RPMI7951 (cell line): Measurements from ENCODE around the gene KRTDAP. TPM values are rescaled to one million over a fixed set of nuclear protein-coding genes. Genes with fewer than 3 reads are reported as not detected.
A peak's percentile ranks its signal among the peaks of the same experiment; 100 is the strongest.

ENCODE experiments used
- DNase-seq: peaks from one replicate; pipeline ENCODE4 v3.0.0-alpha.2; 2012; ENCODE audit warnings: low read depth
- total RNA-seq: library from RNA; depleted of rRNA; stranded (reverse); fragments of >200 nt; shearing (Covaris generic); gene quantifications from 2 replicates; pipeline ENCODE4 v1.2.3, GENCODE V29; 2014; rRNA removed

Gene KRTDAP, protein sequence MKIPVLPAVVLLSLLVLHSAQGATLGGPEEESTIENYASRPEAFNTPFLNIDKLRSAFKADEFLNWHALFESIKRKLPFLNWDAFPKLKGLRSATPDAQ
- not detected in 2 replicates for total RNA-seq

DNA sequence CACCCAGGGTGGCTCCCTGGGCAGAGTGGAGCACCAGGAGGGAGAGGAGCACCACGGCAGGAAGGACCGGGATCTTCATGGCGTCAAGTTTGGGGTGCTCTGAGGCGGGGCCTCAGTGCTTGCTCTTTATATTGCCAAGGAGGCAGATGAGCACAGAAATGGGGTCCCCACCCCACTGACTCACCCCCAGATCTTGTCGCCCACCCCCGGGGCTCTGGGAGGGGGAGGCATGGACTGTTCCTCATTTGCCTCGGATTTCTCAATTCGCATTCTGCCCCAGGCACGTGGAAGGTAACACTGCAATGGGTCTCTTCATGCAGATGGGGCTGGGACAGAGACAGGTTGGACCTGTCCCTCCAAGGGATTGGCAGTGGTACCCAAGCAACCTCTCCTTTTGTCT lies at the start of gene KRTDAP:
Gene KRTDAP (minus strand): TSS at position 101 of the 400 bp plus-strand sequence. CDS start 22 bp downstream, at position 79.
- no peak for DNase-seq

DNA sequence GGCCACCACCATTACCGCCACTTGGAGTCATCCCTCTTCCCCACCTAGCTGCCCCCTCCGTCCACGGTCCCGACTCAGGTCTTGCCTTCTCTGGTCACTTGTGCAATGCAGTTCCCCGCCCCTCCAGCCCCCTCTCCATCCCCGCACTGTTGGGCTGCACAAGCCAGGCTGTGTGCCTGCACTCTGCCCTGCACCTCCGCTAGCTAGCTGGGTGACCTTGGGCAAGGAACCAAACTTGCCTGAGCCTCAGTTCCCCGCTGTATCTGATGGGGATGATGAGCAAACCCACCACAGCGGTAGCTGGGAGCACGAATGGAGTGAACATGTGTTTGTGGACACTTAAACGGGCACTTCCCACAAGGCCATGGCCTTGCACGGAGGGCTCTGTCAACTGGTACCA lies 49.6 kb upstream of the KRTDAP start:
- DNase-seq: no peak

DNA sequence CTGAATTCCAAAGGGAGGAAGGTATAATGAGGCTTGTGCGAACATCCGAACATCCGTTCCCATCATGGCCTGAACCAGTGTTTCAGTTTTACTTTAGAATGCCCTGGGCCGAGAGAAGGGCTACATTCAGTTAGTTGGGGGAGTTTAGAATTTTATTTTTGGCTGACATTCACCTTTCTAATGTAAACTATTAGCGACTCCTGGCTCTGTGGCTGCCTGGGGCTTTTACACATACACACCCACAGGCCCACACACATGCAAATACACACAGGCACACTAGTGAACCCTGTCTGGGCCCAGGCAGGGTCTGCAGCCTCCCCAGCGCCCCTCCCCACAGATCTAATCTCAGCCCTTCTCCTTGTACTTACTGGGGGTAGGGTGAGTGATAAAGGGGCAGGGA lies 49.0 kb upstream of the KRTDAP start:
- no peak for DNase-seq

DNA sequence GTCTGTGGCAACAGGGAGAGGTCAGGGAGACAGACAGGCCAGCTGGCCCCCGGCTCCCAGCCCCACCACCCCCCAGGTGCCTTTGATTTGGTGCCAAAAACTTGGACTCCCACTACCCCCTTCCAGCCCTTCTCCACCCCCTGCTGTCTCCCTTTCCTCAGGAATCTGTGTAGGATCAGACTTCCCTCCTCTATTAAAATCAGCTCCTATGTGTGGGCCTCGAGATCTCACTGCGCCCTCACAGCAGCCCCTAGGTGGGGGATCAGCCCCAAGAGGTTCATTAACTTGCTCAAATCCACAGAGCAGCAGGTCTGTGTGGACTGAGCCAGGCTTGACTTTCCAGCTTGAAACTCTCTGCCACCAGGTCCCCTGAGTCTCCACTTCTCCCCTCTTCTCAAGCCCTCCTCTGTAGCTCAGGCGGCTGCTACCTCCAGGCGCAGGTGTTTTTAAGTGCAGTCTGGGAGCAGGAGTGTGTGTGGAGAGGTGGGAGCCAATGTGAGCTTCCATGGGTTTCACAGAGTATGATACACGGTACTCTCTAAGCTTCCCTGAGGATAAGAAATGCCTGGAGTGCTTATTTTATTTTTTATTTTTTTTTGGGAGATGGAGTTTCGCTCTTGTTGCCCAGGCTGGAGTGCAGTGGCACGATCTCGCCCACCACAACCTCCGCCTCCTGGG lies 44.7 kb upstream of the KRTDAP start:
- DNase-seq: no peak

- no peak for DNase-seq
Measured at GRCh38 chr19:35533822-35534392, 43.6 kb upstream of the KRTDAP start.

DNA sequence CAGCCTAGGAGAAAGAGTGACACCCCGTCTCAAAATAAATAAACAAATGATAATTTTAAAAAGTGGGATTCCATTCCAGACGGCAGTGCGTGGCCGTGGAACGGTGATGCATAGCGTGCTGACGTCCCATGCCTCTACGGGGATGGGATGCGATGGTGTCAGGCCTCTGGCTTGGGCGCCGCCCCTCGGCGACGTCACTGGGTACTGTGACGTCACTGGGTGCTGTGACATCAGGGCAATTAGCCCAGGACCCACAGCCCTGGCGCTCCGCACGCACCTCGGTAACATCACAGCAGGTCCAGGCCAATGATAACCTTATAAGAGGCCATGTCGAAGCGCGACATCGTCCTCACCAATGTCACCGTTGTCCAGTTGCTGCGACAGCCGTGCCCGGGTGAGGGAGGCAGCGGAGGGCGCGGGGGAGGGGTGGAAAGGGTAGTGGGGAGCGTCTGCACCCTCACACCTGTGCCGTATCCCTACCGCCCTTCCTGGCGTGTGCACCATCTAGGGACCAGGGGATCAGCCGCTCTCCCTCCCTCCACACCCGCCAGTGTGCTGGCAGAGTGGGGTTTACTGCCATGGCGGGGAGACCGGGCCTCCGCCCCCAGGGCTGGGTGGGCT lies 43.0 kb upstream of the KRTDAP start, which contains the start of gene GAPDHS:
Gene GAPDHS (plus strand): TSS at position 256 of the 621 bp plus-strand sequence. CDS start 72 bp downstream, at position 328.
- no peak for DNase-seq

DNA sequence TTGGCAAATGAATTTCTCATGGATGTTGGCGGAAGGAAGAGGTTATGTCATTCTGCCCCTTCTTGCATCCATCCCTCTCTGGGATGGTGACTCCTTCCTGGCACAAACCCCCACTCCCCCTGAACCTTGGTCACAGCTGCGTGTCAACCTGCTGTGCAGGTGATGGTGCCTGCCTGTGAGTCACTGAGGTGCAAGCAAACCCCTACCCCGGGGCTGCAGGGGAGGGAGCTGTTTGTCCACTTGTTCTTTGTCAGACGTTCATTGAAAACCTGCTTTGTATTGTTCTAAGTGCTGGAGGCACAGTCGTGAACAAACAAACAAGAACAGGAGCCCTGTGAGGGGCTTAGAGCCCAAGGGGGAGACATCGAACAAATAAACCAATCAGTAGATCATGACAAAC lies 41.0 kb upstream of the KRTDAP start:
- DNase-seq: no peak

DNA sequence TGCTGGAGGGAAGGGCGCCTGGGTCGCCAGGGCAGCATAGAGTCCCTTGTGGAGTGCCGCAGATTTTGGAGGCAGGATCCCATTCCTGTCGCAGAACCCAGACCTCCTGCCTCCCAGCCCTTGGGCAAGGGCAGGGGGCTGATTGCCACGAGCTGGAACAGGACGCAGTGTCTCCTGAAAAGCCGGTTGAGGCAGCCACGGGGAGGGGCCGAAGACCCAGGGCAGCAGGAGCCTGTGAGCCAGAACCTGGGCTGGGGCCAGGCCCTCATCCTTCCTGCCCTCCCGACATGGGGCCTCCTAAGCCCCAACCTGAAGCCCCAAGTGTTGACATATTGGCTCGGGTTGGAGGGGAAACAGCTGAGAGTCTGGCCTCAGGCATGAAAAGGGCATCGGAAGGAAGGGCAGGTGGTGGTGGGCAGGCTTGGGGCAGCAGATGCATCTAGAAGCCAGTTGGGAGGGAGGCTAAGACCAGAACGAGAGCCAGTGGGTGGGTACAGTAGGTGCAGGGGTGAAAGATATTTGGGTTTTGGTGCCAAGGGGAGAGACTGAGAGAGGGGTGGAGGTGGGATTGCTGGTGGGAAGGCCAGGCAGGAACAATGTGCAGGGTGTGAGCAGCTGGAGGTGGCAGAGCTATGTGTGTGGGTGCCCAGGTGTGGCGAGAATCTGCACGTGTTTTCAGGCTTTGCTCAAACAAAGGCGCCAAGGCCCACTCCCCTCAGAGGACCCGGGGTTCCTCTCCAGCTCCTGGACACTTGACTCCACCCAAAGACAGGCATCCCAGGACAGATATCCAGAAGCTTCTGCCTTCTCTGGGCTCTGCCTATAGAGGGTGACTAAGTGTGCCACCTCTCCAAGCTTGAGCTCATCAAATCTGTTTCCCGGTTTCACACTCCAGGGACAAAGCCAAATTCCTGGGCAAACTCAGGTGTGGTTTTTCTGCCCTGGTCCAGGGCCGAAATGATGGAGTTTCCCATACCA lies 39.3 kb upstream of the KRTDAP start:
- no peak for DNase-seq

GRCh38 chr19:35528218-35529038 lies 38.2 kb upstream of the KRTDAP start, which contains the start of gene SBSN:
Gene SBSN (minus strand): TSS chr19:35528311. CDS start chr19:35528281, 30 bp downstream.
- DNase-seq: peak; percentile 21

DNA sequence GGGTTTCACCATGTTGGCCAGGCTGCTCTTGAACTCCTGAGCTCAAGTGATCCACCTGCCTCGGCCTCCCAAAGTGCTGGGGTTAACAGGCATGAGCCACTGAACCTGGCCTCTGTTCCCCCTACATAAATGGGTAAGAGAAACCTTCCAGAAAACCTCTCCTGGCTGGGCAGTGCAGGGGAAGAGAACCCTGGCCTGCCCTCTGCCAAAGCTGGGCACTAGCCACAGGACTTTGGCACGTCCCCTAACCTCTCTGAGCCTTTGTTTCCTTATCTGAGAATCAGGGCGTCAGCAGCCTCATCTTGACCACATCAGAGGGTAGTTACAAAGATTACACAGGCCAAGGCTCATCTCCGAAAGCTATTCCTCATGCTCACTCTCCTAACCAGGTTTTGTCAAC lies 35.6 kb upstream of the KRTDAP start:
- no peak for DNase-seq

DNA sequence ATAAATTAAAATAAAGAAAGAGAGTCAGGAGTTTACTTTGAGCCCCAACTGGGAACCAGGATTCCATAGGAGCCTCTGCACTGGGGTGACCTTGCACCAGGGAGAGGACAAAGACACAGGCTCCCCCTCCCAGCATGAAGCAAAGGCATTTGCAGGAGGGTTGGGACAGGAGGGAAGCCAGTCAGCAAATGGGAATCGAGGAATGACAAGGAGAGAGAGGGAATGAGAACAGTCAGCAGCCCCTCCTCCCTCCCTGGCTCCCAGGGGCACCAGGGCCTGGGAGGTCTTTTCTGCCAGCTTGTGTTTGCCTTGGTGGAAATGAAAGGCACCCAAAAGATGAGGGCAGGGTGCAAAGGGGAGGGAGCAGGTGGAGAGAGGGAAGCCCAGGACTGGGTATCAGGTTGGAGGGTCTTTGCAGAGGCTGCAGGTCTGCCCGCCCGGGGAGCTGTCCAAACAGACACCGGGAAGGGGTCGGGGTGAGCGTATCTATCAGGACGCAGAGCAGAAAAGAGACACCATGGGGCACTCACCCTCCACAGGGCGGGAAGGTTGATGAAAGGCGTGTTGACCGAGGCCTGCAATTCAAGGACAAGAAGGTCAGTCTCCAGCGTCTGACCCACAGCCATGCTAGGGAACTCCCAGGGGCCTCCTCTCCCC lies 34.0 kb upstream of the KRTDAP start:
- DNase-seq: no peak

GRCh38 chr19:35522745-35523327 lies 32.6 kb upstream of the KRTDAP start:
- DNase-seq: no peak

DNA sequence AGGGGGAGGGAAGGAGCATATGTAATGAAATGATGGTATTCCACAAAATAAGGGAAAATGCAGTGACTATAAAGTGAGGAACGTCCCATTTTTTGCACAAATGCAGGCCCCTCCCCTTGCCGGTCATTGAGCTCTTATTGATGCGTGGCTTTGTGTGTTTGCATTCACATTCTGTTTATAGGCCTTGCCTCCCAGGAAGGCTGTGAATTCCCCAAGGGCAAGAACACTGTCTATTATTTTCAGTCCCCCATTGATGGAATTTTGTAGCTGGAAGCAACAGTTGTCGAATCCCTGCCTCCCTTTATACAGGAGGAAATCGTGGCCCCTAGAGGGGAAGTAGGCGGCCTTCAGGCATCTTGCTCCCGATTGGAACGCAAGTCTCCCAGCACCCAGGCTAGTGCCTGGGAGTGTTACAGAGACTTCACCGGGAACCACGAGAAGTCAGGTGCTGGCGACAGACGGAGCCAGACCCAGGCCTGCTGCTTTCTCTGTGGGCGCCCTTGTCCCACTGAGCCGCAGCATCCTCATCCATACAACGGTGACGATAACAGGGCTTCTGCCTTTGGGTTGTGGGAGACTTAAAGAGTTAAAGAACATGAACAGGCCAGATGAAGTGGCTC lies 31.0 kb upstream of the KRTDAP start:
- DNase-seq: no peak

DNA sequence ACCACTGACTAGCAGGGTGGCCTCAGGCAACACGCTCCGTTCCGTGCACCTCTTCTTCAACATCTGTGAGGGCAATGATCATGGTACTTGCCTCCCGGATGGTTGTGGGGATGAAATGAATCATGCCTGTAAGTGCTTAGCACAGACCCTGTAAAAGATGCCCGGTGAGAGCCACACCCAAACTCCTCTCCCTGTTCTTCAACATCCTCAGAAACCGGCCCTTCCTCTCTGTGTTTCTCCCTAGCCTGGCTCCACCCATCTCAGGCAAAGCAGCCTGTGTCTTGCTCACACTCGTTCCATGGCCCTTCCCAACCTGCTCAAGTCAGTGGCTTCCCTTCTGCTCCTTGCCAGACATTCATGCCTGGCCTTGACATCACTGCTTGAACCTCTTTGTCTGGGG lies 29.0 kb upstream of the KRTDAP start:
- peak; percentile 84 for DNase-seq

DNA sequence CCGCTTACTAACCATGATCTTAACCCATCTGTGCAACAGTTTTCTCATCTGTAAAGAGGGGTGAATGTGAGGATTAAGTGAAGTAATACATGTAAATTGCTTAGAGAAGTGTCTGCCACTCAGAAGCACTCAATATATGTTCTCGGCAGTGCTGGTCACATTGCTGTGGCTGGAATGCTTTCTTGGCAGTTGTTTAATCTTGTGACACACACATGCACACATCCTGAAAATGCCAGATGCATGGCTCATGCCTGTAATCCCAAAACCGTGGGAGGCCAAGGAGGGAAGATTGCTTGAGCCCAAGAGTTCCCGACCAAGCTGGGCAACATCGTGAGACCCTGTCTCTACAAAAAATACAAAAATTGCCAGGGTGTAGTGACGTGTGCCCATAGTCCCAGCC lies 28.0 kb upstream of the KRTDAP start:
- peak; percentile 90 for DNase-seq

- no peak for DNase-seq
Measured at GRCh38 chr19:35517342-35517741, 27.1 kb upstream of the KRTDAP start.

DNA sequence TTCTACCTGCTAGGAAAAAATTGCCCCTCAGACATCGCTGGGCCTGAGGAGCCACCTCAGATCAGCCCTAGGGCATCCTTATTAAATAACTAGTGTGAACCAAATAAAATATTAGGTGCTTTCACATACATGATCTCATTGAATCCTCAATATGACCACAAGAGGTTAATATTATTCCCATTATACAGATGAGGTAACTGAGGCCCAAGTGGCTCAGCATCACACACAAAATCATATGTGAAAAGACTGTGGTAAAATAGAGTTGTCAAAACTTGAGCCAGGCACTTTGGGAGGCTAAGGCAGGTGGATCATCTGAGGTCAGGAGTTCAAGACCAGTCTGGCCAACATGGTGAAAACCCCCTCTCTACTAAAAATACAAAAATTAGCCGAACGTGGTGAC lies 26.0 kb upstream of the KRTDAP start:
- DNase-seq: no peak

GRCh38 chr19:35514282-35514809 lies 24.1 kb upstream of the KRTDAP start:
- no peak for DNase-seq
